Kidney epithelial cell (primary cell): Measurements from ENCODE around the gene GPC1. TPM values are rescaled to one million over a fixed set of nuclear protein-coding genes. Genes with fewer than 3 reads are reported as not detected.

Experiments used
- DNase-seq: peaks from one replicate; pipeline ENCODE4 v3.0.0-alpha.2; 2010; ENCODE audit warnings: low read depth
- H3K27me3 ChIP-seq: 2 replicates; pipeline ENCODE4 v1.6.0; 2011; ENCODE audit warnings: low read length; ENCODE audit not compliant: control insufficient read depth, insufficient read depth
- H3K36me3 ChIP-seq: 2 replicates; pipeline ENCODE4 v1.5.1; 2011; ENCODE audit warnings: low read length; ENCODE audit not compliant: control insufficient read depth, insufficient read depth
- H3K4me3 ChIP-seq: 2 replicates; pipeline ENCODE4 v1.5.1; 2011; ENCODE audit warnings: low read depth, mild to moderate bottlenecking, control low read depth, low read length
- total RNA-seq: library from RNA; depleted of rRNA; stranded (reverse); fragments of >200 nt; gene quantifications from 2 replicates; pipeline ENCODE4 v1.2.3, GENCODE V29; 2015
- TF ChIP-seq, protein P1 (sequence below): IDR thresholded peaks from 2 replicates; pipeline ENCODE4 v1.5.1; 2011; ENCODE audit warnings: mild to moderate bottlenecking, moderate library complexity, low read length, control low read depth, inconsistent platforms; ENCODE audit not compliant: insufficient read depth, poor library complexity, severe bottlenecking

The GPC1 gene
- total RNA-seq, 1 donor from 2014 or later, result 75.2 TPM

DNA sequence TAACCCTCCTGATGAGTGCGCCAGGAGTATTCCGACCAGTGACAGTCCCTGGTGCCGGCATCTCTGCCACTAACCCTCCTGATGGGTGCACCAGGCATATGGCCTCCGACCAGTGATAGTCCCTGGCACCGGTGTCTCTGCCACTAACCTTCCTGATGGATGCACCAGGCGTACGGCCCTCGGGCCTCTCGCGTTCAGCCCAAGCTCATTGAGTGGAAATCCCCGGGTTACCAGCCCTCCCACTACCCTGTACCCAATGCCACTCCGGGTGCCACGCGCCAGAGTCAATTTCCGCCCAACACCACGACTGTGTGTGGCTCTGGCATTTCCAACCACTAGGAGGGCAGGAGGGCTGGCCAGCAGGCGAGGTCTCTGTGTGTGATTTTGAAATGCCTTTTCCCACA, 11.7 kb upstream of the GPC1 start:
- TF ChIP-seq, protein P1, sequence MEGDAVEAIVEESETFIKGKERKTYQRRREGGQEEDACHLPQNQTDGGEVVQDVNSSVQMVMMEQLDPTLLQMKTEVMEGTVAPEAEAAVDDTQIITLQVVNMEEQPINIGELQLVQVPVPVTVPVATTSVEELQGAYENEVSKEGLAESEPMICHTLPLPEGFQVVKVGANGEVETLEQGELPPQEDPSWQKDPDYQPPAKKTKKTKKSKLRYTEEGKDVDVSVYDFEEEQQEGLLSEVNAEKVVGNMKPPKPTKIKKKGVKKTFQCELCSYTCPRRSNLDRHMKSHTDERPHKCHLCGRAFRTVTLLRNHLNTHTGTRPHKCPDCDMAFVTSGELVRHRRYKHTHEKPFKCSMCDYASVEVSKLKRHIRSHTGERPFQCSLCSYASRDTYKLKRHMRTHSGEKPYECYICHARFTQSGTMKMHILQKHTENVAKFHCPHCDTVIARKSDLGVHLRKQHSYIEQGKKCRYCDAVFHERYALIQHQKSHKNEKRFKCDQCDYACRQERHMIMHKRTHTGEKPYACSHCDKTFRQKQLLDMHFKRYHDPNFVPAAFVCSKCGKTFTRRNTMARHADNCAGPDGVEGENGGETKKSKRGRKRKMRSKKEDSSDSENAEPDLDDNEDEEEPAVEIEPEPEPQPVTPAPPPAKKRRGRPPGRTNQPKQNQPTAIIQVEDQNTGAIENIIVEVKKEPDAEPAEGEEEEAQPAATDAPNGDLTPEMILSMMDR, result no peak
- DNase-seq, result no peak
- H3K4me3 ChIP-seq, result no peak overlapping the region
- peaks cover 2% of the 10 kb centered on the region for H3K27me3 ChIP-seq
- no peaks in the 10 kb centered on the region for H3K36me3 ChIP-seq

DNA sequence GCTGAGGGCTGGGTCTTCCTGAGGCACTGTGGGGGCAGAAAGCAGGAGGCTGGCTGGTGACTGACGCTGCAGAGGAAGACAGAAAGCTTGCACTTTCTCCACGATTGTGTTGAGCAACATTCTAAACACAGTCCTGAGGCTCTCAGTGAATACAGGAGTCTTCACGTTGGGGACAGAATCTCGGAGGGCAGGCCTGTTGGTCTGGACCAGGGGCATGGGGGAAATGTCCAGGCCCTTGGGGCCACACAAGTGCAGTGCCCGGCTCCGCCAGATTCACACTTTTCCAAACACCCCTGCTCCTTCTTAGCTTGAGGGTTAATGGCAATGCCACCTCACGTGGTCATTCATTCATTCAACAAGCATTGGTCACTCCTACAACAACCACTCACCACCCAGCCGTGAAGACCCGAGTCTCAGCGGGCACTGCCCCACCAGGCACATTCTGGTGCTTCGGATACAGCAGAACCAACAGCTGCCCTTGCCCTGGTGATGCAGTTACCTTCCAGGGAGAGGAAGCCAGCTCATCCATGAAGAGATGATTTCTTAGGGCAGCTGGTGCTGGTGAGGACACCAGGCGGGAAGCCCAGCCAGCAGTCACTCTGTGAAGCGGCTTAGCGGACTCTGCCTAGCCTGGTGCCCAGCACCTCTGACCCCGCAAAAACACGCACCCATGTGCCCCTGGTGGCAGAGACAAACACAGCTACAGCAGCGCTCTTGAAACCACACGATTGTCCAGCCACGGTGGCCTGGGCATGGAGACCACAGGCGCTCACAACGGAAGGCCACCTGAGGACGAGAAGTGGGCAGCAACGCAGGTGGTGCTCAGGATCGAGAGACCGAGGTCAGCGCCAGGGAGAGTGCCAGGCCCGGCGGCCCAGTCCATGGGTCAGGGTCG, 10.9 kb upstream of the GPC1 start:
- Histone ChIP-seq H3K36me3 (no peaks in the 10 kb centered on the region), H3K27me3 (peaks cover 2% of the 10 kb centered on the region), H3K4me3 (no peak overlapping the region)
- TF ChIP-seq, protein P1, result no peak
- no peak for DNase-seq

DNA sequence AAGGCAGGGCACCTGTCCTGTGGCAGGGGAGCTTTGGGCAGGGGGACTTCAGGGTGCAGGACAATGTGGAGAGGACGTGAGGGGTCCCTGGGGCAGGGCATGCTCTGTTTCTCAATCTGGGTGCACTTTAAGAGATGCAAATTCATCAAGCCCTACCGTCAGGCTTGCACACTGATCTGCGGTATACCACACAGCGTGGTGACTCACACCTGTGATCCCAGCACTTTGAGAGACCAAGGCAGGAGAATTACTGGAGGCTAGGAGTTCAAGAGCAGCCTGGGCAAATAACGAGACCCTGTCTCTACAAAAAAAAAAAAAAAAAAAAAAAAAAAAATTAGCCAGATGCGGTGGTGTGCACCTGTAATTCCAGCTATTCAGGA, 10.2 kb upstream of the GPC1 start:
- Histone ChIP-seq H3K36me3 (no peaks in the 10 kb centered on the region), H3K4me3 (no peak overlapping the region), H3K27me3 (peaks cover 2% of the 10 kb centered on the region)
- DNase-seq, result no peak
- TF ChIP-seq, protein P1, result no peak

DNA sequence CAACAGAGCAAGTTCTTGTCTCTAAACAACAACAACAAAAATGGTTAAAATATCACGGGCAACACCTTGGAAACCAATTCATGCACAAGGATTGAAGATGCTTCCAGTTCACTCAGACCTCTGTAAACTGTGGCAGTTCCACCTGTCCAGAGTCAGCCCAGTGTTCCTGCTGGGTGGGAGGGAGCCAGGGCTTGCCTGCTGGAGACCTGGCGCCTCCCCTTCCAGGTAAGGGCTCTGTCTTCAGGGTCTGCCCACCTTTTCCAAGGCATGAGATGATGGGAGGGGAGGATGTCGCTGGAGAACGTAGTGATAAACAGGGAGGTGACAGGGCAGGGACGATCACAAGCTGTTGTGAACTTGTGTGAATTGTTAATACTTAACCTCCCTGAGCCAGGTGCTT, 9.8 kb upstream of the GPC1 start:
- Histone ChIP-seq H3K36me3 (no peaks in the 10 kb centered on the region), H3K27me3 (peaks cover 2% of the 10 kb centered on the region), H3K4me3 (no peak overlapping the region)
- TF ChIP-seq, protein P1, result no peak
- no peak for DNase-seq

DNA sequence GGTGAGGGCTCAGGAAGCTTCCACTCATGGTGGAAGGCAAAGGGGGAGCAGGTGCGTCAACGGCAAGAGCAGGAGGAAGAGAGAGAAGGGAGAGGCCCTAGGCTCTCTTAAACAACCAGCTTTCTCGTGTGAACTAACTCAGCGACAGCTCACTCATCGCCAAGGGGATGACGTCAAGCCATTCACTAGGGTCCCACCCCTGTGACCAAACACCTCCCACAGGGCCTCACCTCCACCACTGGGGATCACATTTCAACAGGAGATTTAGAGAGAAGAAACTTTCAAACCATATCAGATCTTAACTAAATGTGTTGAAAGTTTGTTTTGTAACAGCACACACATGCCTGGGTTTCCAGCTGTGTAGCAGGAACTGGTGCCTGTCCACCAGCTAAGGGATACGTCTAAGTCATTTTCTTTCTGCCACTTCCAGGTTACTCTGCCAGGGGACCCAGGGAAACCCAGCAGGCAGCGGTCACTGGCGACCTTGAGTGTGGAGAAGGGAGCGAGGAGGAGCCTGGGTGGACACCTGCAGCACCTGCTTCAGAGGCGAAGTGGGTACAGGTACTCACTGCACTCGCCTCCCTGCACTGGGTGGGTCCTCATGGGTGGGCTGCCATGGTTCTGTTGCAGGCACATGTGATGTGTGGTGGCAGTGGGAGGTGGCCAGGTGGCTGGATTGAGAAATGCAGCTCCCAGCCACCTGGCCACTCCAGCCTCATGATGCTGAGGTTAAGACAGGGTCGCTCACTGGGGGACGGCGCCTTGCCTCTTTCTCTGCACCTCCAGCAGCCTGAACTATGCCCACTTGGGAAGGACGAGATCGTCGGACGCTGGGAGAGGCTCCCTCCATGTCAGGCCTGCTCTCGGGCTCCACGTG, 8.4 kb upstream of the GPC1 start:
- TF ChIP-seq, protein P1, result no peak

More for the DNA sequence above, 8.4 kb upstream of the GPC1 start:
- Histone ChIP-seq H3K4me3 (no peak overlapping the region), H3K27me3 (peaks cover 2% of the 10 kb centered on the region), H3K36me3 (no peaks in the 10 kb centered on the region)
- no peak for DNase-seq
